GM18909 (cell line): ENCODE data around the gene AQP7.
"Not testable (repeated sequence)": the region's sequence is repeated elsewhere in the genome, so short reads cannot be mapped to it uniquely, and the experiment has no call there.

ENCODE experiments used
- ATAC-seq: cut with Tn5 transposase; IDR thresholded peaks from one replicate; pipeline ENCODE4 v1.9.1; 2021; ENCODE audit warnings: mild to moderate bottlenecking; ENCODE audit not compliant: unreplicated experiment, poor library complexity

AQP7 gene

DNA sequence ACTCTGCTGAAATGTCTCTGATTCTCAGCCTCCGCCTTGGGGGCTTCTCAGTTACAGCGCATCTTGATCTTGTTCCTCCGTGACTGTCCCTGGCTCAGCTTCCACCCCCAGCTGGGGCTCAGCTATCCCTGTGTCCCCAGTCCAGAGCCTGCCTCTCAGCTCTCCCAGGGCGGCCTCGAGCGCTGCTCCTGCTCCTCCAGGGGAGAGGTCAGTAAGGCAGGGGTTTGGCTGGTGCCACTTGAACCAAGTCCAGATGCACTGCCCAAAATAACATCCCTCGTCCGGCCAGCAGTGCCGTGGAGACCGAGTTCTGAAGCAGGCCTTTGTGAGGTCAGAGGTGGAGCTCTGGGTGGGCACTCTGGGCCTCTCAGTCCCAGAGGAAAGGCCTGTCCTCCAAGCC, at the start of gene AQP7:
Gene AQP7 (minus strand): TSS at position 198 of the 400 bp plus-strand sequence. CDS start 1,306 bp downstream, outside the sequence.
- not testable (repeated sequence) for ATAC-seq

DNA sequence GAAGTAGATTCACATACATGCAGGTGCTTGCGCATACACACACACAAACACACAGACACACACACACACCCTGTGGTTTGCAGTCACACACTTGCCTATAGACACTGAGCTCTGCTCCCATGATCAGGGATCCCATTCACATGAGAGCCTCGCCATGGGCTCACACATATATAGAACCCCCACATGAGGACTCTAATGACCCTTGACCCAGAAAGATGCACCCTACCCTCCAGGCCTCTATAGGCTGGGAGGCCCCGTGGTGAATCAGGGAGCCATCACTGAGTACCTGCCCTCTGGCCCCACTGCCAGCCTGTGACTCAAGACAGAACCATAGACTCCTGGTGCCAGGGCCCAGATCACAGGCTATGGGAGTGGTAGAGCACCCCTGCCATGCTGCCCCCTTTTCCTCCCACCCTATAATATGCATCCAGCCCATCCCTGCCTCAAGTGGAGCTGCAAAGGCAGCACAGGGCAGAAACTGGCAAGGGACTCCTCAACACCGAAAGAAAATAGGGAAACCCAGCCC, 48.3 kb upstream of the AQP7 start:
- no peak for ATAC-seq

DNA sequence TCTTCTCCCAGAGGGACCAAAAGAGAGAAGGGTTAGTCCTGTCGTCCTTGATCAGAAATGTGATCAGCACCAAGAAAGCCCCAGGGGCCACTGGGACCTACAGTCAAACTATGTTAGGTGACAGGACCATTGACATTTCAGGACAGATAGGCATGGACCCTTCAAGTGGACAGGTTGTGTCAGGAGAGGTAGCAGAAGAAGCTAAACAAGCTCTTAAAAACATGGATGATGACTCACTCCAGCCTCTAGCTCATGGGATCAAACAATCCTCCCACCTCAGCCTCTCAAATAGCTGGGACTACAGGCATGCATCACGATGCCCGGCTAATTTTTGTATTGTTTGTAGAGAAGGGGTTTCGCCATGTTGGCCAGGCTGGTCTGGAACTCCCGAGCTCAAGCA, 47.3 kb upstream of the AQP7 start:
- ATAC-seq, result no peak

DNA sequence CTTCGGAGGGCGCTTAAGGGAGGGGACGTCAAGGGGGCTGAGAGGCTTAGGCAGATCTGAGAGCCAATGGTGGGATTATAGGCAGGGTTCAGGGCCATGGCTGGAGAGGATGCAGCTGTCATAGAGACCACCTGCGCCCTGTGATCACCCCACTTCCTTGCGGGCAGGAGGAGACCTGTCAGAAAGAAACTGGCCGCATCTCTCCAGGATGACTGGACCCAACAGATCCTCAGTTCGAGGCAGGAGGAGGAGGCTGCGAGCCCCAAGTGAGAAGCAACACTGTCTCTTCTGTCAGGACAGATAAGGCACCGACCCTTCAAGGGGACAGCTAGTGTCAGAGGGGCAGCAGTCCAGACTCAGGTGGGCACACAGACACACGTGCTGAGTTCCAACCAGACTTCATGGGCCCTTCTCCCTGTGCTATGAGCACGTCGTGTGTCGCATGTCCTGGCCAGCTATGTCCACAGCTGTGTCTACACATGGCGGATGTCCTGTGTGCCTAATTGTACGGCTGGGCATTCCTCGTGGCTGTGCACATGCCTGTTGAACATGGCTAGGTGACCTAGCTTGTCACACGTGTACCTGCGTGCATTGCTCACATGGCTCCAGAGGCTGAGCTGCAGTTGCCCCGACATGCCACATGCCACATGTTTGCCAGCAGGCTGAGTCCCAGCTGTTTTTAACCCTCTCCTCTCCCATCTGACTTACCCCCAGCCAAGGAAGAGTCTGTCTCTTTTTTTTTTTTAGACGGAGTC, 45.6 kb upstream of the AQP7 start:
- ATAC-seq, result peak; percentile 2

DNA sequence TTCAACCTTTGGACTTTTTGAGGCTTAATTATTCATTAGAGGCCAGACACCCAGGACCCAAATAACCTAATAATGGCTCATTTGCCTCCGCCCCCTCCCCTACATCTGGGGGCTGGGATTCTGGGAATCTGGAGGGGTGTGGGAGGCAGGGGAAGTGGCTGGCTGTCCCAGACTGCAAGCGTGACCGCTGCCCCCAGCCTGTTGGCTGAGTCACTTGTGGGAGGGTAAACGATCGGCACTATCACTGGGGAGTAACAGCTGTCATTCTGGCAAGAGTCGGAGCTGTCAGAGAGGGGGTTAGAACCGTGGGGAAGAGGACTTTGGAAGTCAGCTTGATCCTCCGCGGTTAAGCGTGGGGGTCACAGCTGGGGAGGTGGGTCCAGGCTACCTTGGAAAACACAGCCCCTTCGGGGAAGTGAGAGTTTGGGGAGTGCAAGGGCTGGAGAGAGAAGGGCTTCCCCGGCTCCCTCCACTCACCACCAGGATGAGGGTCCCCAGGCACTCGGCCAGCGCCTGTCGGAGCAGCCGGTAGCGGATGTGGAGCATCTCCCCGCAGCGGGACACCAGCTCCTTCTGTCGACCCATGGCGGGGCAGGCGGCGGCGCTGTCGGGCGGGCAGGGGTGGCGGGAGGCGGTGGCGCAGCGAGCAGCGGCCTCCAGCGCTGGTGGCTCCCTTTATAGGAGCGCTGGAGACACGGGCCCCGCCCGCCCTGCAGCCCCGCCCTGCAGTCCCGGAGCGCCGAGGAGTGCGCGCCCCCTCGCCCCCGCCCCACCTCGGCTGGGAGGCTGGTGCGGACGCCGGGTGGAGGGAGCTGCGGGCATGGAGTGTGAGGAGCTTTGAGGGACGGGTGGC, 44.8 kb upstream of the AQP7 start, which contains the start of gene AQP3:
Gene AQP3 (minus strand): TSS at position 648 of the 853 bp plus-strand sequence. CDS start 63 bp downstream, at position 585.
- ATAC-seq, result peak; percentile 43

DNA sequence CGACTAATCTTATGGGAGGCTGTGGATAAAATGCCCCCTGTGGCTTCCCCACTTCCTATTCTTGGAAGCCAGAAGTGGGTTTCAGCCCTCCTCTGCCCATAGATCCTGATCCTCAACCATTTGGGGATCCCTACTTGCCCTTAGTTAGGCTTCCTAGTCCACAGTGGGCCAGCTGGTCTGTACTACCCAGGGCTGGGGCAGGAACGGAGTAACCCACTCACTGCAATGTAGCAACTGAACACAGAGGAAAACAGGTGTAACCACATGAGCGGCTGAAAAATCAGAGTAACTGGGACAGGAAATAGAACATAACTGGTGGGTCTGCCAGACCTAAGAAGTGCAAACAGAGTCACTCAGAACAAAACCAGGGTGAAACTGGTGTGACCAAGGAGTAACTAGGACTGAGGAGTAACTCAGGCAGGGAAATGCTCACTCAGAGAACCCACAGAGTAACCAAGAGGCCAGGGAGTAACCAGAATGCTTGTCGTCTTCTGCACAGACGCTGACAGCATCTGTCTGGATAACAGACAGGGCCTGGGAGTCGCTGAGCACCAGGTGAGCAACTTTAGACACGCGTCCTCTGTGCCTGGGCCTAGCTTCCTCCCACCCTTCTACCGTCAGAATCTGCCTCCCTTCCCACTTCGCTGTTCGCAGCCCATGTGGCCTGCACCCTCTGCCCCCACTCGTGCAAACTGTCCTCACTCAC, 44.0 kb upstream of the AQP7 start:
- ATAC-seq, result peak; percentile 86

DNA sequence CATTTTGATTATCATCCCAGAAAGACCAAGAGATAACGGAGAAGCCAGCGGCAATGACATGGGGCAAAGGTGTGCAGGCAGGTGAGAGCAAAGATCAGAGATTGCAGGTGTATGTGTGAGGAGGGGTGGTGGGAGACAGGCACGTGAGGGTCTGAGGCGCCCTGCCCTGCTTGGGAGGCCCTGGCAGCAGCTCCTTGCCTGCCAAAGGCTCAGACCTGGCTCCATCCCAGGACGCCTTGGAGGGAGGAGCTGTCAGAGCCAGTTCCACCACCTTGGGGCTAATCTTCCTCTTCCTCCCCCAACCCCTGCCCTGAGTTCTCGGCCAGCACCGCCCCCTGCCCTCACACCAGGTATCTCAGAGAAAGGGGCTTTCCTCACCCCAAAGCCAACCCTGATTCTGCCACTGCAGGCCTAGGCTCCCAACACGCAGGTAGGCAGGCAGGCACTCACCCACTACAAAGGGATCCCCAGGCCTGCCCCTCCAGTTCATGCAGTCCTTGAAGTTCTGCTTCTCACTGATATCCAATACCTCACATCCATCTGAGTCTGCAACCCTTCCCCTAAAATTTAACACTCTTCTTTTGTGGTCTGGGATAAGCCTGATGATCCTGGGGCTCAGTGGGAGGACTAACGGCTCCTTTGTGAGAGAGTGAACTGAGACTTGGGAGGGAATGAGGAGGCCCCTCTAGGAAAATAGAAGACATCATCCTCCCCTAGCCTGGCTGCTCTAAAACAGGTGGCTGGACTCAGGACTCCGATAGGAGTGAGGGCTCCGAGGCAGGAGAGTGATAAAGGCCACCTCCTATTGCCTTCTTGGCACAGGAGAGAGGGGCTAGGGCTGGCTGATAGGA, 43.2 kb upstream of the AQP7 start:
- ATAC-seq, result no peak

DNA sequence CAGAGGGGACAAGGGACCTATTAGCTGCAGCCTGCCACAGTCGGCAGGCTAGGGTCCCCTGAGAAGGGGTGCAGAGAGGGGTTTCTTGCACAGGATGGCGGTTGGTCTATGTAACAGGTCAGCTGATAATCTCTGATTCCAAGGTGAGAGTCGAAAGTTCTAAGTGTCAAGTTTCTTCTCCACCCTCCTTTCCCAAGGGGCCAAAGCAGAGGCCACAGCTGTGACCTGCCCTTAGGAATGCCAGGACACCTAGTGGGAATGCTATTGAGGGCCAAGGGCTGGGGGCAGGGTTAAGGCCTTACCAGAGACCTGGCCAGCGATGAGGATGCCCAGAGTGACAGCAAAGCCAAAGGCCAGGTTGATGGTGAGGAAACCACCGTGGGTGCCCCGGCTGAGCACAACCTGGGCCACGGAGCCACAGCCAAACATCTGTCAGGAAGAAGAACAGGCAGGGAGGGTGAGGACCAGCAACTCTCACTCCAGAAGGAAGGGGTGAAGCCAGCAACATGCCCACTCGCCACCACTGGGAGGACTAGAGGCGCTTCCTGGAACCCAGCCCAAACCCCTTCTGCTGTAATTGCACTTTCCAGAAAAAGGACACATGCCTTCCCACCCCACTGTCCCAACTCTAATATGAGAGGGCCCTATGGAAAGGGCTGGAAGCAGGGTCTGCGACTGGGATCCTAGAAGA, 41.2 kb upstream of the AQP7 start:
- no peak for ATAC-seq

DNA sequence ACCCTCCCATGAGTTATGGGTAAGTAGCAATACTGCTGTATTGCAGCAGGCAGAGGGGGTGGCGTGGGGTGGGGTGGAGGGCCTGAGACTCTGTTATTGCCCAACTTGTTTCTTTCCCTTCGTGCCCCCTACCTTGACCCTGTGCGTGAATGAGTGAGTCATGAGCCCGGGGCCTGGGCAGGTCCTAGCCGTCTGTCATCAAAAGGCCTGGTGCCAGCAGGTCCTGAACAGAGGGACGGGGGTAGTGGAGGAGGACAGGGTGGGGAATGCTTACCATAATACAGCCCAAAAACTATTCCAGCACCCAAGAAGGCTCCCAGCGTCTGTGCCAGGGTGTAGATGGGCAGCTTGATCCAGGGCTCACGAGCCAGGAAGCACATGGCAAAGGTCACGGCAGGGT, 40.7 kb upstream of the AQP7 start:
- no peak for ATAC-seq

DNA sequence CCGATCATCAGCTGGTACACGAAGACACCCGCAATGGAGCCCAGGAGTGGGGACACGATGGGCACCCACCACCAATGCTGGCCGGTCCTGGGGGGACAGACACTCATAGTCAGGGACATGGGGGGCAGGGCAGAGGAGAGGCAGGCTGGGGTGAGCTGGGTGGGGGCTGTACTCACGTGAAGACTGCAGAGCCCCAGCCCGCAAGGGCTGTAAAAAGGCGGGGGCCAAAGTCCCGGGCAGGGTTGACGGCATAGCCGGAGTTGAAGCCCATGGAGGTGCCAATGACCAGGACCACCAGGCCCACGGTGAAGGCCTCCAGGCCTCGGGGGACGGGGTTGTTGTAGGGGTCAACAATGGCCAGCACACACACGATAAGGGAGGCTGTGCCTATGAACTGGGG, 39.8 kb upstream of the AQP7 start:
- ATAC-seq, result no peak

DNA sequence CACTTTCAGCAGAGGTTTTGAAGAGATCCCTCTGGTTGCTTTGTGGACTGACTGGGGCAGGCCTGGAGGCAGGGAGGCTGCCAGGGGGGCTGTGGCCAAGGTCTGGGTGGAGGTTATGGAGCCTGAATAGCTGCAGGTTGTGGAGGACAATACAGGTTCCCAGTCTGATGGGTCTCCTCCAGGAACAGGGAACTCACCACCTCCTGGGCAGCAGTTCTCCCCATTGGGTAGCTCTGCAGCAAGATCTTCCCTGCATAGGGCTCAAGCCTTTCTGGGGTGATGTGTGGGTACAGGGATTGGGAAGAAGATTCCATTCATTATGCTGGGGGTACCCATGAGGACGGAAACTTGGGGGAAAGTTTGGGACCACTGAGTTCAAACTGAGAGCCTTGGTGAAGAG, 38.2 kb upstream of the AQP7 start:
- no peak for ATAC-seq

DNA sequence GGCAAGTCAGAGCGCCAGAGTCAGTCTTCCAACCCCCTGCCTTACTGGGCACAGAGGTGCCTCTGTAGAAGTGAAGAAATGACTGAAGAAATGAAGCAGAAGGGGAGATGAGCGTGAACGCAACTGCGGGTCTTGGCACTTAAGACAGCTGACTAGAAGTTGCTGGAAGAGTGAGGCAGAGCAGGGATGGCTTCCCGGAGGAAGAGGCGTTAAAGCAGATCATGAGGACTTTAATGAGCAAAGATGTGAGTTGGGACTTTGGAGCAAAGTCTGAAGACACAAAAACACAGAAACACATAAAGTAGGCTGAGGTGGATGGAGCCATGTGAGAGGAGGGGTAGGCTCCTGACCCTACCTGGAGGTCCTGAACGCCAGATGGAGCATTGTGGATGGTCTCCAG, 37.8 kb upstream of the AQP7 start:
- no peak for ATAC-seq

DNA sequence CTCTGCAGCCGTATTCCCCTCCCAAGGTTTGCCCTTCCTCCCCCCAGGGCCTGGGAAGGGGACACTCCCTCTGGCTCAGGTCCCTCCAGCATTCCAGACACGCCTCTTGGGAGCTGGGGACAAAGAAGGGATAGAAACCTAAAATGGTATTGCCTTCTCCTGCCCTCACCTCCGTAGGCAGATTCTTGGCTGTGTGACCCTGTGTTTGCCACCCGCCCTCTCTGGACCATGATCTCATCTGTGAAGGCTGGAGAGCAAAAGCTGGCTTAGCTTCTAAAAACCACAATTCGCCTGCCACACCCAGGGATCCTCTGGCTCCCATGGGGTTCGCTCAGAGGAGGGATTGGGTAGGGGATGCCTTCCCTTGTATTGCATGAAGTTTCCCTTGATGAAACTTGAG, 37.4 kb upstream of the AQP7 start:
- no peak for ATAC-seq

DNA sequence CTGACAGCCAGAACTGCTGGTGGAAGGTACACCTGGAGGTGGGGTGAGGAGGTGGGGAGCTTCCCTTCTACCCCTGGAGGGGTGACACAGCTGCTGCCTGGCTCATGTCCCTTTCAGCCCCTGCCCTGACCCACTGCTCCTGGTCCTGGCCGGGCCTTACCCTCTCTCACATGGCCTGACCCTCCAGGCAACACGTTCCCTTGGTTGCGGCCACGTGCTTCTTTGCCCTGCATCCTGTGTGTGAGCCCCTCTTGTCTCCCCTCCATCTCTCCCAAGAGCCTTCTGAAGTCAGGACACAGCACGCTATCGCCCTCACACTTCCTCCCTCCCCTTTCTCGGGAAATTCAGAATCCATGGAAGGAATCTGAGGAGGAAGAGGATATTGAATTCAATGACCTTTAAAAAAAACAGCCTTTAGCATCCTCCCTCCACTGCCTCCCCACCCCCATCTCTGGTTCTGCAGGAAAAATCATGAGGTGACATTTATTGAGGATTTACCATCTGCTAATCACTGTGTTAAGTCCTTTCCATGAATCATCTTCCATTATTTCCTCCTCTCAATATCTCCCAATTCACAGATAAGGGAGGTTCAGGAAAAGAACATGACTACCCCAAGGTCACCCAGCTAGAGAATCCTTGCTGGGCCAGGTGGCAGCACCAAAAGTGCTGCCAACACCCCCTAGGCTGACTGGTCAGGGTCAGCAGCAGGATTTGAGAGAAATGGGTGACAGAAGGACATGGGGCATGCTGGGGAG, 36.7 kb upstream of the AQP7 start:
- ATAC-seq, result no peak

DNA sequence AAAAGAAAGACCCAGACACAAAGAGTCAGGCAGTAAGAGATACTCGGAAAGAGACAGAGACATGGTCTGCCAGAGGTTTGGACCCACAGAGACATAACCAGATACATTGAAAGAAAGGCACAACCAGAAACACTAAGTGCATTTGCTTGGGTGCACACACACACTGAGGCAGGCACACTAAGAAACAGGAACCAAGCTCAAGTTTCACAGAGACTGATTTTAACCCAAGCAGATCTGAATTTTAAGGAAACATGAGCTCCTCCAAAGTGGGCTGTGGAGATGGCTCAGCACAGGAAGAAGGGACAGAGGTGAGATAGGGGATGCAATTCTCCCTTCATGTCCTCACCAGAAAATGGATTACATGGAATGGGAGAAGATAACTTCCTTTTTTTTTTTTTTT, 35.5 kb upstream of the AQP7 start:
- ATAC-seq, result no peak

DNA sequence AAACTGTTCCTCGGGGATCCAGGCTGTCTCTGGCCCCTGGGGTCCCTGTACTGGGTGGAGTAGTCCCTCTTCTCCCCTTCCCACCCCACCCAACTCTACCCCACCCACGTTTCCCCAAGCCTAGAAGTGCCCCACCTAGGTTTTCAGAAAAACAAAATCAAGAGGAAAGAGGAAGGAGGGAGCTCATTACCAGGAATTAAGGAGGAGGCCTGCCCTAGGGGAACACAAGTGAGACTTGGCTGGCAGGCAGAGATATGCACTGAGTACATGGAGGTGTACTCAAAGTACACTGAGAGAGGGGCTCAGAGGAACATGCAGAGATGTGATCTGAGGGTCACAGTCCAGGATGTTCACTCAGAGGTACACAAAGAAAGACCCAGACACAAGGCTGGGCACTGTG, 34.8 kb upstream of the AQP7 start:
- ATAC-seq, result no peak

DNA sequence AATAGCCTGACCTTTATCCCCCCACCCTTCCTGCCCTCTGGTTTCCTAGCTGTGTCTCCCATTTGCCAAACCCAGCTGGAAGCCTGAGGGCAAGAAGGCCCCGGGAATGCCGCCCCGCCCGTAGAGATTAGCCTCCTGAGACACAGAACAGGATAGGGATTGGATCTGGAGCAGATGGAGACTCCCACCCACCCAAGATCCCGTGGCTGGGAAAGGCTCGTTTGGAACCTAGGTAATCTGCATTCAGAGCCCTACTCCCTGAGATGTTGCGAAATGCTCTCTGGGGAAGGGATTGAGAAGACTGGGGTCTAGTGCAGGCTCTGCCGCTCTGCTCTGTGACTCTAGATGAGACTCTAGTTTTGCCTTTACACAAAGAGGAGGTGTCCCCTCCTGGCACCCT, 34.1 kb upstream of the AQP7 start:
- ATAC-seq, result no peak

DNA sequence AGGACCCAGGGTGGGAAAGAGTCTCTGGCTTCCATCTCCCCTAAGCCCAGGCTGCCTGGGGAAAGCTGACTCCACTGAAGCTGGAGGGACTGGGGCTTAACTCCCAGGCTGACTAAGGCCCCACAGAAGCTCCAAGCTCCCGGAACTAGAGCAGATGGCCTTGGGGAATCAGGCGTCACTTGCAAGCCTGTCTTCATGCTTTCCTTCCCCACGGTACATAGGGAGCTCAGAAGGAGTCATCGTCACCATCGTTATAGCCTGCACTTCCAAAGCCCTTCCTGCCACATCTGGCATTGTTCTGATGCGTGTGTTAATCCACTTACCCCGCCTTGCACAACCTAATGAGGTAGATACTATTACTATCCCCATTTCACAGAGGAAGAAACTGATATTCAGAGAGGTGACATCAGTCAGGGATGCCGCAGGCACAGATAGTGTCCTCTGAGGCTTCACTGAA, 33.5 kb upstream of the AQP7 start:
- no peak for ATAC-seq
